HEK293 (cell line): ENCODE measurements around the gene TBX10.

ENCODE experiments used
- CTCF ChIA-PET: fragments of 350-600 bp; formaldehyde crosslinking; extraction: SDS; loops from one replicate; lab custom pipeline; 2021; ENCODE audit warnings: antibody characterized with exemption; lab: Yijun Ruan, JAX
- POLR2A ChIA-PET: fragments of 300-600 bp; formaldehyde crosslinking; extraction: SDS; loops from one replicate; lab custom pipeline; 2020; ENCODE audit warnings: antibody characterized with exemption, inconsistent platforms; lab: Yijun Ruan, JAX
- H3K27ac ChIP-seq: fragments of 200-500 bp; sonication (Bioruptor generic); 2 replicates; pipeline ENCODE4 v1.5.1; 2014; ENCODE audit warnings: low read depth, low read length, control low read depth, inconsistent platforms; ENCODE audit errors: extremely low read depth
- H3K36me3 ChIP-seq, 2 experiments: fragments of 200-500 bp in 1 of 2; sonication (Bioruptor generic) in 1 of 2; 1 replicate in 1 of 2; 2 replicates in 1 of 2; pipeline ENCODE4 v1.5.1; 2014 to 2017; ENCODE audit warnings: inconsistent platforms in 2 of 2, low read length in 2 of 2; ENCODE audit not compliant: control insufficient read depth in 2 of 2, insufficient read depth in 1 of 2
- H3K4me1 ChIP-seq: fragments of 200-500 bp; sonication (Bioruptor generic); 2 replicates; pipeline ENCODE4 v1.5.1; 2014; ENCODE audit warnings: mild to moderate bottlenecking, low read length, inconsistent platforms; ENCODE audit not compliant: control insufficient read depth, insufficient read depth
- H3K4me3 ChIP-seq: 2 replicates; pipeline ENCODE4 v1.5.1; 2011; ENCODE audit warnings: low read depth, mild to moderate bottlenecking, control low read depth, low read length, moderate library complexity
- H3K9me3 ChIP-seq: fragments of 200-500 bp; sonication (Bioruptor generic); 2 replicates; pipeline ENCODE4 v1.5.1; 2014; ENCODE audit warnings: low read depth, low read length, inconsistent platforms; ENCODE audit not compliant: control insufficient read depth, insufficient read depth
- GFI1B ChIP-seq: fragments of 450-650 bp; formaldehyde crosslinking; IDR thresholded peaks from 2 replicates; pipeline ENCODE4 v1.5.1; 2016; ENCODE audit warnings: missing biosample characterization, missing genetic modification characterization
- HOXA7 ChIP-seq: sonication (generic); formaldehyde crosslinking; IDR thresholded peaks from 2 replicates; pipeline ENCODE4 v1.8.1; 2022; ENCODE audit warnings: missing genetic modification reagents, borderline replicate concordance
- SCRT1 ChIP-seq: fragments of 450-650 bp; formaldehyde crosslinking; IDR thresholded peaks from 2 replicates; pipeline ENCODE4 v1.5.1; 2016; ENCODE audit warnings: missing biosample characterization, missing genetic modification characterization, borderline replicate concordance
- SCRT2 ChIP-seq: fragments of 450-650 bp; formaldehyde crosslinking; IDR thresholded peaks from 2 replicates; pipeline ENCODE4 v1.5.1; 2016; ENCODE audit warnings: missing biosample characterization, missing genetic modification characterization
- TRIM28 ChIP-seq: IDR thresholded peaks from 2 replicates; pipeline ENCODE4 v1.6.1; 2011; ENCODE audit warnings: low read length, control low read depth, borderline replicate concordance
- YY2 ChIP-seq: fragments of 450-650 bp; formaldehyde crosslinking; IDR thresholded peaks from 2 replicates; pipeline ENCODE4 v1.5.1; 2016; ENCODE audit warnings: missing biosample characterization, missing genetic modification characterization
- ZBTB10 ChIP-seq: fragments of 450-650 bp; formaldehyde crosslinking; IDR thresholded peaks from 2 replicates; pipeline ENCODE4 v1.5.1; 2016; ENCODE audit warnings: missing biosample characterization, missing genetic modification characterization
- ZBTB21 ChIP-seq: fragments of 450-650 bp; formaldehyde crosslinking; IDR thresholded peaks from 2 replicates; pipeline ENCODE4 v1.5.1; 2017; ENCODE audit warnings: missing biosample characterization, missing genetic modification characterization
- ZBTB7A ChIP-seq: fragments of 450-650 bp; formaldehyde crosslinking; IDR thresholded peaks from 2 replicates; pipeline ENCODE4 v1.5.1; 2016; ENCODE audit warnings: low read depth, missing biosample characterization, missing genetic modification characterization
- ZNF10 ChIP-seq: fragments of 450-650 bp; formaldehyde crosslinking; IDR thresholded peaks from 2 replicates; pipeline ENCODE4 v1.5.1; 2017; ENCODE audit warnings: missing biosample characterization, missing genetic modification characterization
- ZNF19 ChIP-seq: fragments of 450-650 bp; formaldehyde crosslinking; IDR thresholded peaks from 2 replicates; pipeline ENCODE4; 2016; ENCODE audit warnings: missing biosample characterization, missing genetic modification characterization, low read depth
- ZNF221 ChIP-seq: fragments of 450-650 bp; formaldehyde crosslinking; IDR thresholded peaks from 2 replicates; pipeline ENCODE4 v1.5.1; 2017; ENCODE audit warnings: missing biosample characterization, missing genetic modification characterization, borderline replicate concordance
- ZNF248 ChIP-seq: fragments of 450-650 bp; formaldehyde crosslinking; IDR thresholded peaks from 2 replicates; pipeline ENCODE4 v1.5.1; 2017; ENCODE audit warnings: missing biosample characterization, missing genetic modification characterization
- ZNF302 ChIP-seq: fragments of 450-650 bp; formaldehyde crosslinking; IDR thresholded peaks from 2 replicates; pipeline ENCODE4 v1.5.1; 2016; ENCODE audit warnings: missing biosample characterization, missing genetic modification characterization, low read depth
- ZNF324 ChIP-seq: fragments of 450-650 bp; formaldehyde crosslinking; IDR thresholded peaks from 2 replicates; pipeline ENCODE4 v1.5.1; 2016; ENCODE audit warnings: missing biosample characterization, missing genetic modification characterization
- ZNF37A ChIP-seq: fragments of 450-650 bp; IDR thresholded peaks from 2 replicates; pipeline ENCODE4 v1.5.1; 2018; ENCODE audit warnings: missing biosample characterization, missing genetic modification characterization
- ZNF449 ChIP-seq: fragments of 450-650 bp; formaldehyde crosslinking; IDR thresholded peaks from 2 replicates; pipeline ENCODE4 v1.5.1; 2017; ENCODE audit warnings: missing biosample characterization, mild to moderate bottlenecking, missing genetic modification characterization, moderate library complexity
- ZNF561 ChIP-seq: fragments of 450-650 bp; IDR thresholded peaks from 2 replicates; pipeline ENCODE4 v1.5.1; 2018; ENCODE audit warnings: missing biosample characterization, missing genetic modification characterization, borderline replicate concordance
- ZNF677 ChIP-seq: fragments of 450-650 bp; IDR thresholded peaks from 2 replicates; pipeline ENCODE4 v1.5.0; 2018; ENCODE audit warnings: missing biosample characterization, mild to moderate bottlenecking, missing genetic modification characterization, moderate library complexity
- ZNF776 ChIP-seq: fragments of 450-650 bp; formaldehyde crosslinking; IDR thresholded peaks from 2 replicates; pipeline ENCODE4 v1.5.0; 2017; ENCODE audit warnings: missing biosample characterization, missing genetic modification characterization, borderline replicate concordance
- TF ChIP-seq, protein P1 (sequence below): fragments of 450-650 bp; formaldehyde crosslinking; IDR thresholded peaks from 2 replicates; pipeline ENCODE4 v1.5.1; 2016; ENCODE audit warnings: missing biosample characterization, missing genetic modification characterization

Gene TBX10

DNA sequence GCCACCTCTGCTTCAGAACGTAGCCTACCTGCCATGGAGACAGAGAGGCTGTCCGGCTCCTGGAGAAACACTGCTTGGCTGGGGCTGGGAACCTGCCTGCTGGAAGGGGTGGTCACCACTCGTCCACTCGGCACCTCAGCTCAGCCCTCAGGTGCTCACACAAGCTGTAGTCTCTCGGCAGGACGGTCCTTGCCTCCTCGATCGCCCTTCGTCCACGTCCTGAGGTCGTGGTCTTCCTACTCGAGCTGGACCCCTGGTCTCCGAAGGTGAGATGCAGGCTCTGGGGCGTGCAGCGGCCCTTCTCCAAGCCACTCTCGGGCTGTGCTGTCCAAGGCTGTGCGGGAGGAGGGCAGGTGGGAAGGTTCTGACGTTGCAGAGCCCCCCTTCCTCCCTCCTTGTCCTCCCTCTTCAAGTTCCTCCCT lies at the start of gene TBX10:
Gene TBX10, minus strand, starts transcription at position 326 of the 422 bp plus-strand sequence. Its CDS starts 291 bp downstream, at position 35.
- H3K27ac ChIP-seq: no peak within 1 kb of the TSS
- CTCF ChIA-PET: interaction anchor here (0.6 to 1.7 kb wide), 7 partner anchors 9 to 73 kb away, joined by 3 to 5 read pairs (median 3); partner anchors contain the start of gene NUDT8
- H3K36me3 ChIP-seq: no peaks in the 10 kb centered on the region
- TF ChIP-seq SCRT1 (tag by site-specific recombination) (no peak), ZNF561 (tag by site-specific recombination) (no peak), ZNF302 (tag by site-specific recombination) (no peak), ZNF677 (tag by site-specific recombination) (no peak), ZNF10 (tag by site-specific recombination) (no peak), ZNF776 (no peak), ZNF248 (no peak), ZNF19 (tag by site-specific recombination) (no peak)
- TF ChIP-seq, all 188 proteins: peak for 0
- H3K4me1 ChIP-seq: no peaks in the 10 kb centered on the region
- POLR2A ChIA-PET: no interaction called here
- H3K4me3 ChIP-seq: no peak within 1 kb of the TSS
- no peaks in the 10 kb centered on the region for H3K9me3 ChIP-seq

DNA sequence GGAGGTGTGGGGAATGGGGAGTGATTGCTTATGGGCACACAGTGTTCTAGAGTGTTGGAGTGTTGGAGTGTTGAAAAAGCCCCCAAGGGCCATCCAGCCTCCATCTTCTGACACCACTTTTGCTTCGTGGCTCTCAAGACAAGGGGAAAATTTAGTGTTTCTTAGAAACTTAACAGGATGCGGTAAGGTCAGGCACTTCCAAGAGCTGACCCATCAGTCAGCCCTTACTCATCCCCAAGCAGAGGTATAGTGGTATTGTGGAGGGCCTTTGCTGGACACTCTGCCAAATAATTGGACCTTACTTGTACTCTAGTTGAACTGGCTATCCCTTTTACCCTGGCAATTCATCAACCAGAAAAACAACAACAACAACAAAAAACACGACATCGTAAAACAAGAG lies 49.6 kb upstream of the TBX10 start:
- H3K27ac ChIP-seq: no peak overlapping the region
- CTCF ChIA-PET: interaction anchor here (3.7 kb wide), 1 partner anchor 12 kb away, joined by 12 read pairs; no protein-coding TSS in a partner anchor

More for the DNA sequence above, 49.6 kb upstream of the TBX10 start:
- POLR2A ChIA-PET: no interaction called here
- no peaks in the 10 kb centered on the region for H3K9me3 ChIP-seq
- H3K36me3 ChIP-seq: no peaks in the 10 kb centered on the region
- H3K4me3 ChIP-seq: no peak overlapping the region
- TF ChIP-seq SCRT2 (tag by site-specific recombination): no peak
- TF ChIP-seq YY2 (tag by site-specific recombination): no peak
- TF ChIP-seq ZBTB10 (tag by site-specific recombination): no peak
- no peak for TF ChIP-seq ZNF449 (tag by site-specific recombination)
- TF ChIP-seq ZNF324 (tag by site-specific recombination): no peak
- TF ChIP-seq ZNF37A (tag by site-specific recombination): no peak
- TF ChIP-seq, protein P1, sequence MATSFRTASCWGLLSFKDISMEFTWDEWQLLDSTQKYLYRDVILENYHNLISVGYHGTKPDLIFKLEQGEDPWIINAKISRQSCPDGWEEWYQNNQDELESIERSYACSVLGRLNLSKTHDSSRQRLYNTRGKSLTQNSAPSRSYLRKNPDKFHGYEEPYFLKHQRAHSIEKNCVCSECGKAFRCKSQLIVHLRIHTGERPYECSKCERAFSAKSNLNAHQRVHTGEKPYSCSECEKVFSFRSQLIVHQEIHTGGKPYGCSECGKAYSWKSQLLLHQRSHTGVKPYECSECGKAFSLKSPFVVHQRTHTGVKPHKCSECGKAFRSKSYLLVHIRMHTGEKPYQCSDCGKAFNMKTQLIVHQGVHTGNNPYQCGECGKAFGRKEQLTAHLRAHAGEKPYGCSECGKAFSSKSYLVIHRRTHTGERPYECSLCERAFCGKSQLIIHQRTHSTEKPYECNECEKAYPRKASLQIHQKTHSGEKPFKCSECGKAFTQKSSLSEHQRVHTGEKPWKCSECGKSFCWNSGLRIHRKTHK (tag by site-specific recombination): no peak
- no peak for TF ChIP-seq ZBTB7A
- TF ChIP-seq TRIM28: no peak
- TF ChIP-seq ZNF221 (tag by site-specific recombination): no peak
- TF ChIP-seq GFI1B: no peak
- no peak for TF ChIP-seq ZBTB21
- no peak for TF ChIP-seq HOXA7 (CRISPR knock-in tag)
- no peaks in the 10 kb centered on the region for H3K4me1 ChIP-seq
